Left ventricle myocardium inferior (tissue), 1 donor: Measurements from ENCODE around the gene IGSF21. TPM values are rescaled to one million over a fixed set of nuclear protein-coding genes. Genes with fewer than 3 reads are reported as not detected.

ENCODE experiments used
- DNase-seq: peaks from one replicate; pipeline ENCODE4 v3.0.0-alpha.2; 2020
- H3K27ac ChIP-seq: fragments of 200-600 bp; replicated peaks from 2 replicates; pipeline ENCODE4 v1.8.0; 2021
- H3K27me3 ChIP-seq: fragments of 200-600 bp; 2 replicates; pipeline ENCODE4 v1.8.0; 2021; ENCODE audit warnings: low read depth
- H3K36me3 ChIP-seq: fragments of 200-600 bp; 2 replicates; pipeline ENCODE4 v1.8.0; 2021
- H3K4me1 ChIP-seq: fragments of 200-600 bp; 2 replicates; pipeline ENCODE4 v1.8.0; 2021
- H3K4me3 ChIP-seq: fragments of 200-600 bp; 2 replicates; pipeline ENCODE4 v1.8.0; 2021; ENCODE audit warnings: mild to moderate bottlenecking, moderate library complexity
- H3K9me3 ChIP-seq: fragments of 200-600 bp; replicated peaks from 2 replicates; pipeline ENCODE4 v1.8.0; 2021
- intact Hi-C: fragments of 100-400 bp; cut with micrococcal nuclease; formaldehyde crosslinking; loops from one replicate; pipeline ENCODE4 v1.11.0; 2022
- total RNA-seq: library from RNA; stranded (reverse); fragmentation: NEBNext Ultra II Directional; extraction: Animal tissue kit (Norgen Biotek cat#: 25700); gene quantifications from one replicate; pipeline ENCODE4 v1.2.1, GENCODE V29; 2021
- TF ChIP-seq, protein P1 (sequence below): fragments of 200-600 bp; IDR thresholded peaks from 2 replicates; pipeline ENCODE4 v1.8.0; 2021; ENCODE audit warnings: antibody characterized with exemption, mild to moderate bottlenecking, borderline replicate concordance
- donor health status: DM: no; HTN: yes; CAD: no; lungs with severe emphysema.

IGSF21 gene
- total RNA-seq, 1 donor from 2014 or later = 0.47 TPM

GRCh38 chr1:18198260-18198659 is 90.7 kb downstream of the IGSF21 start:
- no peaks in the 10 kb centered on the region for H3K36me3 ChIP-seq
- TF ChIP-seq, protein P1, sequence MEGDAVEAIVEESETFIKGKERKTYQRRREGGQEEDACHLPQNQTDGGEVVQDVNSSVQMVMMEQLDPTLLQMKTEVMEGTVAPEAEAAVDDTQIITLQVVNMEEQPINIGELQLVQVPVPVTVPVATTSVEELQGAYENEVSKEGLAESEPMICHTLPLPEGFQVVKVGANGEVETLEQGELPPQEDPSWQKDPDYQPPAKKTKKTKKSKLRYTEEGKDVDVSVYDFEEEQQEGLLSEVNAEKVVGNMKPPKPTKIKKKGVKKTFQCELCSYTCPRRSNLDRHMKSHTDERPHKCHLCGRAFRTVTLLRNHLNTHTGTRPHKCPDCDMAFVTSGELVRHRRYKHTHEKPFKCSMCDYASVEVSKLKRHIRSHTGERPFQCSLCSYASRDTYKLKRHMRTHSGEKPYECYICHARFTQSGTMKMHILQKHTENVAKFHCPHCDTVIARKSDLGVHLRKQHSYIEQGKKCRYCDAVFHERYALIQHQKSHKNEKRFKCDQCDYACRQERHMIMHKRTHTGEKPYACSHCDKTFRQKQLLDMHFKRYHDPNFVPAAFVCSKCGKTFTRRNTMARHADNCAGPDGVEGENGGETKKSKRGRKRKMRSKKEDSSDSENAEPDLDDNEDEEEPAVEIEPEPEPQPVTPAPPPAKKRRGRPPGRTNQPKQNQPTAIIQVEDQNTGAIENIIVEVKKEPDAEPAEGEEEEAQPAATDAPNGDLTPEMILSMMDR = no peak
- intact Hi-C loops = no loop called here
- no peaks in the 10 kb centered on the region for H3K9me3 ChIP-seq
- H3K27me3 ChIP-seq = peaks cover 100% of the 10 kb centered on the region
- no peak overlapping the region for H3K4me3 ChIP-seq
- no peak for DNase-seq
- H3K27ac ChIP-seq = no peak overlapping the region
- H3K4me1 ChIP-seq = no peaks in the 10 kb centered on the region

DNA sequence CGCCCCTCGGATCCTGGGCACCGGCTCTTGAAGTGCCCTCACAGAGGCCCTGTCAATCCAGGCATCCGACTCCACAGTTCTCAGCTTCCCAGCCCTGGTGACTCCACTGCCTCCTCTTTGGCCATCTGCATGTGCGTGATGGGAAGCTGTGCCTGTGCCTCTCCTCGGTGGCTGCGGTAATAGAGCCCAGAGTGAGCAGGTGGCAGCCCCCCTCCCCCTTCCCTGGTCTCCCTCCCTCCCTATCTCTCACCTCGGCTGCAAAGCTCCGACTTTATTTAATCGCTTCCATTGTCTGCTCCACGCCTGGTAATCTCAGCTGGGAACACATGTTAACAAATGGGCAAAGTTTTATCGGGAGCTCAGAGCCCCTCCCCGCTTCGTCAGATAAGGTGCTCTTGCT is 91.9 kb downstream of the IGSF21 start:
- H3K36me3 ChIP-seq = no peaks in the 10 kb centered on the region
- H3K4me1 ChIP-seq = no peaks in the 10 kb centered on the region
- no peak overlapping the region for H3K4me3 ChIP-seq
- intact Hi-C loops = no loop called here
- no peaks in the 10 kb centered on the region for H3K9me3 ChIP-seq
- TF ChIP-seq, protein P1 = no peak
- H3K27ac ChIP-seq = no peak overlapping the region
- no peak for DNase-seq
- peaks cover 100% of the 10 kb centered on the region for H3K27me3 ChIP-seq

DNA sequence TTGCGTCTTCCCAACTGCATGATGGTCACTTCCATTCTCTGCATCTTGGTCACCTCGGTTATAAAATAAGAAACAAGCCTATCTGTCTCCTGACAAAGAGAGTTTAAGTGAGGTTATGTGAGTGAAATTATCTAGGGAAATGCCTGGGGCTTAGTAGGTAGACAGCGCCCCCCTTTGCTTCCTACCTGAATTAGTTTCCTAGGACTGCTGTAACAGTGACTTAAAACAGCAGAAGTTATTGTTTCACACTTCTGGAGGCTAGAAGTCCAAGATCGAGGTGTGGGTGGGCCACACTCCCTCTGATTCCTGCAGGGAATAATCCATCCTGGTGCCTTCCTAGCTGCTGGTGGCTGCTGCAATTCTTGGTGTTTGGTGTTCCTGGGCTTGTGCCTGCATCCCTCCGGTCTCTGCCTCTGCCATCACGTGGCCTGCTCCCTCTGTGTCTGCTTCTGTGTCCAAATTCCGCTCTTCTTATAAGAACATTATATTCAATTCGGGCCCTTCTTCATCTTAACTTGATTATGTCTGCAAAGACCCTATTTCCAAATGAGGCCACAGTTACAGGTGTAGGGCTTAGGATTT is 92.6 kb downstream of the IGSF21 start:
- Histone ChIP-seq H3K36me3 (no peaks in the 10 kb centered on the region), H3K4me3 (no peak overlapping the region), H3K27me3 (peaks cover 96% of the 10 kb centered on the region), H3K9me3 (no peaks in the 10 kb centered on the region), H3K4me1 (no peaks in the 10 kb centered on the region), H3K27ac (no peak overlapping the region)
- intact Hi-C loops = no loop called here
- no peak for DNase-seq
- TF ChIP-seq, protein P1 = no peak

GRCh38 chr1:18200918-18201317 is 93.3 kb downstream of the IGSF21 start:
- no peaks in the 10 kb centered on the region for H3K36me3 ChIP-seq
- no peaks in the 10 kb centered on the region for H3K4me1 ChIP-seq
- intact Hi-C loops = no loop called here
- H3K27ac ChIP-seq = no peak overlapping the region
- TF ChIP-seq, protein P1 = no peak
- no peaks in the 10 kb centered on the region for H3K9me3 ChIP-seq
- H3K4me3 ChIP-seq = no peak overlapping the region
- DNase-seq = no peak
- H3K27me3 ChIP-seq = peaks cover 96% of the 10 kb centered on the region

DNA sequence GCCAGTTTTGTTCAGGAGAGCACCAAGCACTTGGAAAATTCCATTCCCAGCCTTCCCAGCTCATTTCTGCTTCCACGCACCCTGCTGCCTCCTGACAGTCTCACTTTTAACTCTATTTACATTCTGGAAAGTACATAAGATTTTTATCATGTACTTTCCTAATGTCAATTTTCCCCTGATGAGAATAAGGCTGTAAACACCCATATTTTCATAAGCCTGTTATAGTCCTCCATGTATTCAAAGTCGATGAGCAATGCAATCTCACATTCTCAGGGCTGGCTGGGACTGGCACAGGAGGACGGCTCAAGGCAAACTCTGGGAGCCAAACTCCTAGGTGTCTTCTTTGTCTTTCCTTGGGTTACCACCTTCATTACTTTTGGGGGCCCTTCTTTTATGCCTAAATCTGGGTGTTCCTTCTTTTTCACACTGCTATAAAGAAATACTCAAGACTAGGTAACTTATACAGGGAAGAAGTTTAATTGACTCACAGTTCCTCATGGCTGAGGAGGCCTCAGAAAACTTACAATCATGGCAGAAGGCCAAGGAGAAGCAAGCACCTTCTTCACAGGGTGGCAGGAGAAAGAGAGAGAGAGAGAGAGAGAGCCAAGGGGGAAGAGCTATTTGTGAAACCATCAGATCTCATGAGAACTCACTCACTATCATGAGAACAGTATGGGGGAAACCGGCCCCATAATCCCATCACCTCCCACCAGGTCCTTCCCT is 94.6 kb downstream of the IGSF21 start:
- peaks cover 96% of the 10 kb centered on the region for H3K27me3 ChIP-seq
- intact Hi-C loops = no loop called here
- TF ChIP-seq, protein P1 = no peak

More for the DNA sequence above, 94.6 kb downstream of the IGSF21 start:
- DNase-seq = no peak
- Histone ChIP-seq H3K36me3 (no peaks in the 10 kb centered on the region), H3K27ac (no peak overlapping the region), H3K4me1 (no peaks in the 10 kb centered on the region), H3K9me3 (peaks cover 8% of the 10 kb centered on the region), H3K4me3 (no peak overlapping the region)
